ENCODE data around the gene COL9A1.

COL9A1 gene

DNA sequence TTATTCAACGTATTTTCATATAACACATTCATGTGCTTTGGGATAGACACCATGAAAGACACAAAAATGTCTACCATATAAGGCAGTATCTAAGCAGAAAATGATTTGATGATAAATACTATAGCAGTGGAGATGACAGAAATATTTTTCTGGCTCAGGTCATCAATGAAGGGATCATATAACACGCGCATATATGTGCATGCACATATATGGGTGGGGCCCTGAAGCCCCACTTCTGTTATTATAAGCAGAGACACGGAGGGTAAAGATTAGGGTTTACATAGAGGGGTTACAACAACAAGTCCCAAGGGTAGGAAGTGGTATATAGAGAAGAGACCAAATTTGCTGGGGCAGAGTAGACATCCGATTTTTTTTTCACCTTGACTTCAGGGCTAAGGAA is 16.0 kb downstream of the COL9A1 start:
- DNase-seq (ENCODE audit: low spot score) = no peak

DNA sequence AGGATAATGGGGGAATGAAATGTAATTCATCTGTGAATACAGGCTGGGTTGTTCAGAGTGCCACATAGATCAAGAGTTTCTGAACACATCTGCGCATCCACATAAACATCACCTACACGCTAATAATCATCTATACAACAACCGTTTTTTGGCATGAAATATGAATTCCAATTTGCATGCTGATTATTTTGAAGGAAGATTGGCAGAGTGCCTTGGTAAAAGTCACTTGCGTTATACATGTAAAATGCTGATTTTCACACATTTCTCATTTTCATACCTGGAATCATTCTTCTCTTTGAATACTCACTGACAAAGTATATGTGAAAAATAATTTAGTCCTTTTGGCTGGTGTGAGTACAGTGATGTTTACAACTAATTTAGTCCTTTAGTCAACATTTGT is 17.7 kb downstream of the COL9A1 start:
- no peak for DNase-seq (ENCODE audit: low spot score)

DNA sequence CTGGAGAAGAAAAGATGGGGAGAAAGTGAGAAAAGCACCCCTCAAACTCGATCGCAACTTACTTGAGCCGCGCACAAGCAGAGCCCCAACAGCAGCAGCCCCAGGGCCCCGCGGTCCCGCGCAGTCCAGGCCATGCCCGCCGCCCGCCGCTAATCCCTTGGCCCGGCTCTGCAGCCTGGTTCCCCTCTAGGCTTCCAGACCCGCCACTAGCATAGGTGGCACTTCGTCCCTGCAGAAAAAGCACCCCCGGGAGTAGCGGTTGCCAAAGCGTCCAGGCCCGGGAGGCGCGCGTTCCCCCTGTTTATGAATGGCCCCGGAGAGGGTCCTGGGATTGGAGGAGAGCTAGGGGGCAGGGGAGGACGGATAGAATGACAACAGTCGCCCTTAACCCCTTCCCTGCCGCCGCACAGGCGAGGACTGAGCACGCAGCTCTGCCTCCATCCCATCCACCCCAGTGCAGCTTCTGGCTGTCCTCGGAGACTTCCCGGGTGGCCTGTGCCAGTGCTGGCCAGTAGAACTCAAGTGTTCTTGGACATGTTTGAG is 19.9 kb downstream of the COL9A1 start:
- no peak for DNase-seq (ENCODE audit: low spot score)

DNA sequence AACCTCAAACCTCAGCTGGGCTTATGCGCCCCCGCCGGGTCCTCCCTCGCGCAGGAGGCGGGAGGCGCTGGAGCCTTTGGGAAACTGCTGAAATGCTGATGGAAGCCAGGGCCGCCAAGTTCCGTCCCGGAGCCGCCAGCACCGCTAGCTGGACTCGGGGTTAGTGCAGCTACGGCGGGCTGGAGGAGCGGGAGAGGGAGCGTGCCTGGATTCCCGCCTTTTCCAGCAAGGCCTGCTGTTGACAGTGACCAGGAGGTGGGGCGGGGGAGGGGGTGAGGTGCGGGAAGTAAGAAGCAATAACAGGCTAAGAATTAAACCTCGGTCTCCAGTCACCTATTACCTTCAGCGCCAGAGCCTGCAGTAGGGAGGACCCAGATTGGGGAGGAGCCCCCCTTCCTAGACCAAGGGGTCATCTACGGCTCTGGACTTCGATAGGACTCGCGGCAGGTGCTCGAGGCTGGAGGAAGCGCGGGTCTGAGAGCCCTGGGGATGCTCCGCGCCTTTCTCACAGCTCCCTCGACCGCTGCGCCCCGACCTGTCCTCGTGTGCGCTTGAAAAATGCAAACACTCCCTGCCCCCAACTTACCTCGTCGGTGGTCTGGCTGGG is 20.5 kb downstream of the COL9A1 start:
- DNase-seq (ENCODE audit: low spot score) = no peak

- no peak for DNase-seq (ENCODE audit: low spot score)
These were observed 21.0 kb downstream of the COL9A1 start for GRCh38 chr6:70281923-70282311.

DNA sequence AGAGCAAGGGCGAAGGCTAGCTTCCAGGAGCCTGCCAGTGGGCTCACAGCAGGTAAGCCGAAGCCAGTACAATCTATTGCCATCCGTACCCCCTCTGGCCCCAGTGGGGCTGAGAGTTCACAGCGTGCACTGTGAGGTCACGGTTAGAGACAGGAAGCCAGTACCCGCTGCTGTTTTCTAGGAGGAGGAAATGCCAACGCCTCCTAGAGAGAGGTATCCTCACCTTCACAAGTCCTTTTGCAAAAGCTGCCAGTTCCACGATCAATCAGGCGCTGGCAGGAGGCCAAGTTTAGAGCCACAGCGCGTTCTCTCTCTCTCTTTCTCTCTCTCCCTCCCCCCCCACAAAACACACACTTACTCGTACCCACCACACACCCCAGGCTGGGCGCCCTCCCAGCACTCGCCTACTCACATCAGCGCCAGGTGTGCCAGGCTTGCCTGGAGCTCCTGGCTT is 22.5 kb downstream of the COL9A1 start:
- no peak for DNase-seq (ENCODE audit: low spot score)

DNA sequence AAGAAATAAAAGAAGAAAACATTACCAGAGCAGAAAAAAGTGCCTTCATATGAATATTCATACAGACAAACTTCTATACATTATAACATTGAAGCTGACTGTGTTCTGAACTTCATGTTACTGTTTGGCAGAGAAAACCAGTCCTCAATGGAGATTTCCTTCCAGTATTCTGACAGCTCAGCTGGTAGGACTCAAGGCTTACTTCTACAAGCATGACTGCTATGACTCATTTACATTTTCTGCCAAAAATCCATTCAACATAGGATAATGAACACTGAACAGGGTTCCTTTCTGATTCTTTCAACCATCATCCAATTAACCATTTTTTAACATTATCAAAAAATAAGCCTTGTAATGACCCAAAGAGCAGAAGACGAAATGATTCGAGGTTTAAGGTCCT is 25.4 kb downstream of the COL9A1 start:
- DNase-seq (ENCODE audit: low spot score) = no peak

DNA sequence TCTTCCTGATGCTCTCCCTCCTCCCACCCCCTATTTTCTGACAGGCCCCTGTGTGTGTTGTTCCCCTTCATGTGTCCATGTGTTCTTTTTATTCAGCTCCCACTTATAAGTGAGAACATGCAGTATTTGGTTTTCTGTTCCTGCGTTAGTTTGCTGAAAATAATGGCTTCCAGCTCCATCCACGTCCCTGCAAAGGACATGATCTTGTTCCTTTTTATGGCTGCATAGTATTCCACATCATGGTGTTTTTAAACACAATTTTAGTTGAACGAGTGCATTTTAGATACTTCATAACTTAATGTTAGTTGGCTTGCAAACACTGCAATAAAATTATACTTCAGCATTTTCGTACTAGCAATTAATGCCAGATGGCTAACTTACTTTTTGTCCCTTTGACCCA is 28.5 kb downstream of the COL9A1 start:
- DNase-seq (ENCODE audit: low spot score) = no peak

- DNase-seq (ENCODE audit: low spot score) = no peak
These were observed 30.8 kb downstream of the COL9A1 start for GRCh38 chr6:70272071-70272470.

- no peak for DNase-seq (ENCODE audit: low spot score)
These were observed 32.4 kb downstream of the COL9A1 start for GRCh38 chr6:70270287-70271005.

DNA sequence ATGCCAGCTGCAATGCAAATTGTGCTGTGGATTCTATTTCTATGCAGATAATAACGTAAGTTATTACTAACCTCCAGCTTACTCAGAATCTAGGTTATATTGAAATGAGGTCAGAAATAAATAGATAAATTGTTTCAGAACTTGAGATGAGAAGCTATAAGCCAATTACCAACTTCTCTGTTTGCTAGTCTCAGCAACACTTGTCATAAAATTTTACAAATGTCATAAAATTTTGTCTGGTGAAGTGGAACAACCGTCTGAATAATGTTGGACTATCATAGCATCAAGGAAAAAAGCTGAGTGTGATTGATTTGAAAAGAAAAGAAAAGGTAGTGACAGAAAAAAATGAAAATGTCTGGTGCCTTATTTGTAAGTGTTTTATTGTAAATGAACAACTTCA is 36.7 kb downstream of the COL9A1 start:
- no peak for DNase-seq (ENCODE audit: low spot score)

- DNase-seq (ENCODE audit: low spot score) = no peak
These were observed 38.6 kb downstream of the COL9A1 start for GRCh38 chr6:70264306-70264705.

DNA sequence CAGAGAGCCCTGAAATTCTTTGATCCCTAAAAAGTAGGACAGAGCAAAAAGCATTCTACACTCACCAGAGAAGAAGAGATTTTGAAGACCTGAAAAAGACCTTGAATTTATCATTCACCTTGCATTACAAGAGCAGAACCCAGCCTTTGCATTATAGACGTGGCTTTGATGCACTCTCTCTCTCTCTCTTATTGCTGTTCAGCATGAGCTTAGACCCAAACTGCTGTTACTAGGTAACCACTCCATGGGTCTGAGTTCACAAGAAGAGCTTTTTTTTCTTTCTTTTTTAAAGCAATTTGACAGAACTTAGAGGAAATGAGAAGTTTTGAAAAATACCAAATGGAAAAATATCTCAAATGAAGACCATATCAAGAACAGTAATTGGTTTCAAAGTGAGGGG is 44.4 kb downstream of the COL9A1 start:
- no peak for DNase-seq (ENCODE audit: low spot score)

GRCh38 chr6:70257768-70258273 is 45.1 kb downstream of the COL9A1 start:
- DNase-seq (ENCODE audit: low spot score) = no peak

DNA sequence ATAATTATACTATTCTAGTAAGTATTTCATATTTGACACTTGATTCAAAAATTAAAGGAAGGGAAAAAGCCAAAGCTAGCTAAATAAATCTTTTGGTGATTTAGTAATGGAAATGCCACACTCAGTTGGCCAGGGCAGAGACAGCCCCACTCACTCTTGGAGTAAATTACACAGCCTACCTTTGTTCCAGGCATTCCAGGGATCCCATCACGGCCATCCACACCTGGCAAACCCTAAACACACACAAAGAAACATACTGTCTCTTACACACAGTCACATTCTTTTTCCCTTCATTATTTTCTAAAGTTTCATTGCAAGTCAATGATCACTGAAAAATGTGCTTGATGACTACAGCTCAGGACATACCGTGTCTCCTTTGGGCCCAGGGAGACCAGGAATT is 48.1 kb downstream of the COL9A1 start:
- DNase-seq (ENCODE audit: low spot score) = no peak

GRCh38 chr6:70253923-70254322 is 49.0 kb downstream of the COL9A1 start:
- DNase-seq (ENCODE audit: low spot score) = no peak

- DNase-seq (ENCODE audit: low spot score) = no peak
These were observed 50.3 kb downstream of the COL9A1 start for GRCh38 chr6:70252604-70253003.

GRCh38 chr6:70246118-70246517 is 56.8 kb downstream of the COL9A1 start:
- no peak for DNase-seq (ENCODE audit: low spot score)

DNA sequence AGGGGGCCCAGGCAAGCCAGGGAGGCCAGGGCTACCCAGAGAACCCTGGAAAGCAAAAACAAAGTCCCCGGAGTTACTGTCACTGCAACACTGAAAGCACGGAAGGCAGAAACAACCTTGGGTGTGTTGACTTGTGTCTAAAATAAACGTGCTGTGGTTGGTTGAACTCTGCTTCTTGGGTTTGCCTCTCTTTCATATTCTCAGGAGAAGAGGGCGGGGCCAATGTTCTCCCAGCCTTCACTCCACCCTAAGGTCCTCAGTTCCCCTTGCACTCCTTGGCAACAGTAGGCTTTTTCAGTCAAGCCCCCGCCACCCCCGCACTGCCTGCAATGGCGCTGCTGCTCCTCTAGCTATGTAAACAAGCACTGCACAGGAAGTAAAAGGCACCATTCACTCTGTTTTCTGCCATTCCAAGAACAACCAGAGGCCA is 60.9 kb downstream of the COL9A1 start:
- no peak for DNase-seq (ENCODE audit: low spot score)

DNA sequence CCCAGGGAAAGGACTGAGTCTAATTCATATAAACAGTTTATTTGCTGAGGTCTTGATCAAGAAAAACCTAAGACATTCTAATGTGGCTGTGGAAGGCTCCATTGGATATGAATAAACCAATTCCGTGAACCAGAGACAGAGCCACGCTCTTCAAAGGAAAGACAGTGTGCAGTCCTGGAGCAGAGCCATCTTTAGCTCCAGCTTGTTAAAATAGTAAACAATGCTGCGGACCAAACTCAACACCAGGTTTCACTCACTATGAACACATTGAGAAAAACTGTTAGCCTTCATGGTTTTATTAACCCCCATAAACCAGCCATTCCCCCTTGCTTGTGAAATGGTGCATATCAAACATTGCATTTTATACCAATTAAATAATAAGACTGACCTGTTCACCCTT is 61.9 kb downstream of the COL9A1 start:
- no peak for DNase-seq (ENCODE audit: low spot score)

GRCh38 chr6:70236343-70236742 is 66.5 kb downstream of the COL9A1 start:
- no peak for DNase-seq (ENCODE audit: low spot score)

DNA sequence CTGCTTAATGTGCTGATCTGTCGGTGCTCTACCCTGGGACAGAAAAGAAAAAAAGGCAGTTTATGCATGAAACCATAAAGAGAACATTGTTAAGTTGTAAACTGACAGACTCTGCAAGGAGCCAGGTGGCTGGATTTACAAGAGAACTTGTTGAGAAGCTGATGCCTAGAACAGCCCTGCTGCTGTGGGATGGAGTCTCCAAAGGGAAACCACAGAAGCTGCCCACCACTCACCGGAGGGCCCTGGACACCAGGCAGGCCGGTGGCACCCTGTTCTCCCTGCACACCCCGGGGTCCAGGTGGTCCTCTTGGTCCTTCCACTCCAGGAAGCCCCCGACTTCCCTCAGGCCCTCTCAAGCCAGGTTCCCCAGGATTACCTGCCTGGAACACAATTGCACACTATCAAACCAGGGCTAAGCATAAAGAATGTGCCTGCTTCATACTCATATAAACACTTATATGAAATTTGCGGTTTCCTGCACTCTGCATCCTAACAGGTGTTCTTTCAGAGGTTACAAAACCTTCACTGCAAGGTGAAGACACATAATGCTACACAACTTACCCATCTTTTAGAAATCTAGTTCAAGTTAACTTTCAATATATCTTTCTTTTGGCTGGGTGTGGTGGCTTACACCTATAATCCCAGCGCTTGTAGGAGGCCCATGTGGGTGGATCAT is 68.2 kb downstream of the COL9A1 start:
- DNase-seq (ENCODE audit: low spot score) = no peak

DNA sequence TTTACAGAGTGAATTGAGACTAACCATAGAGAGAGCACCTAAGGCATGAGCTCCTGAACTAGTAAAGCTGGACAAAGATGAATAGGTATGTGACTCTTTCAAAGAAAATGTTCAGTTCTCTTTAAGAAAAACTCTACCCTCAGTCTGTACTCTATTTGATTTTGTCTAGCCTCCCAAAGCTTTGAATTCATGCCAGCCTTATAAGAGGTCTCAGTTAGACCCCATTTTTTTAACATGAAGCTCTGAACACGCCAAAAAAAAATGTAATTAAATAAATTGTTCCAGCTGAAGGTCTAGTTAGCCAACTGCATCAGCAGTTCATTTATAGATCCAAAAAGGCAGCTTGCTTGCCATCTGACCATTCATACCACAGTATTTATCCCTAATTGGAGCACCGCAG is 71.6 kb downstream of the COL9A1 start:
- no peak for DNase-seq (ENCODE audit: low spot score)

All from CD4-positive, alpha-beta T cell treated with Interleukin-6 at 100 ng/mL for 8 hours (primary cell).